Erythroblast (primary cell): ENCODE data around the gene CLINT1.

ENCODE experiments used
- GATA1 ChIP-seq: IDR thresholded peaks from 2 replicates; pipeline ENCODE4 v1.6.1; 2011; ENCODE audit warnings: low read depth, mild to moderate bottlenecking, control low read depth, low read length, moderate library complexity
- POLR2A ChIP-seq: IDR thresholded peaks from 2 replicates; pipeline ENCODE4 v1.6.1; 2011; ENCODE audit warnings: mild to moderate bottlenecking, low read length

GRCh38 chr5:157860898-157861890 lies 2.2 kb upstream of the CLINT1 start:
- TF ChIP-seq POLR2A = no peak
- TF ChIP-seq GATA1 = no peak
